ENCODE data around the gene PSKH1.

PSKH1 gene

DNA sequence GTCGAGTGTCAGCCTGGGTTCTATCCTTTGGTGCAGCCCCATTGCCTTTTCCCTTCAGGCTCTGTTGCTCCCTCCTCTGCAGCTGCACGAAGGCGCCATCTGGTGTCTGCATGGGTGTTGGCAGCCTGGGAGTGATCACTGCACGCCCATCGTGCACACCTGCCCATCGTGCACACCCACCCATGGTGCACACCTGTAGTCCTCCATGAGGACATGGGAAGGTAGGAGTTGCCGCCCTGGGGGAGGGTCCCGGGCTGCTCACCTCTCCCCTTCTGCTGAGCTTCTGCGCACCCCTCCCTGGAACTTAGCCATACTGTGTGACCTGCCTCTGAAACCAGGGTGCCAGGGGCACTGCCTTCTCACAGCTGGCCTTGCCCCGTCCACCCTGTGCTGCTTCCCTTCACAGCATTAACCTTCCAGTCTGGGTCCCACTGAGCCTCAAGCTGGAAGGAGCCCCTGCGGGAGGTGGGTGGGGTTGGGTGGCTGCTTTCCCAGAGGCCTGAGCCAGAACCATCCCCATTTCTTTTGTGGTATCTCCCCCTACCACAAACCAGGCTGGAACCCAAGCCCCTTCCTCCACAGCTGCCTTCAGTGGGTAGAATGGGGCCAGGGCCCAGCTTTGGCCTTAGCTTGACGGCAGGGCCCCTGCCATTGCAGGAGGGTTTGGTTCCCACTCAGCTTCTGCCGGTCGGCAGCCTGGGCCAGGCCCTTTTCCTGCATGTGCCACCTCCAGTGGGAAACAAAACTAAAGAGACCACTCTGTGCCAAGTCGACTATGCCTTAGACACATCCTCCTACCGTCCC, 35.7 kb downstream of the PSKH1 start:
- TF ChIP-seq, protein P1, sequence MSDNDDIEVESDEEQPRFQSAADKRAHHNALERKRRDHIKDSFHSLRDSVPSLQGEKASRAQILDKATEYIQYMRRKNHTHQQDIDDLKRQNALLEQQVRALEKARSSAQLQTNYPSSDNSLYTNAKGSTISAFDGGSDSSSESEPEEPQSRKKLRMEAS (IDR thresholded peaks at IDR 0.05), result peak; percentile 34; the same call in 1 of the 2 replicates
- peak; percentile 92 for TF ChIP-seq RAD21 (IDR thresholded peaks at IDR 0.05; ENCODE audit: low read depth)
- TF ChIP-seq TCF12 (IDR thresholded peaks at IDR 0.05; ENCODE audit: low read depth), result no peak

DNA sequence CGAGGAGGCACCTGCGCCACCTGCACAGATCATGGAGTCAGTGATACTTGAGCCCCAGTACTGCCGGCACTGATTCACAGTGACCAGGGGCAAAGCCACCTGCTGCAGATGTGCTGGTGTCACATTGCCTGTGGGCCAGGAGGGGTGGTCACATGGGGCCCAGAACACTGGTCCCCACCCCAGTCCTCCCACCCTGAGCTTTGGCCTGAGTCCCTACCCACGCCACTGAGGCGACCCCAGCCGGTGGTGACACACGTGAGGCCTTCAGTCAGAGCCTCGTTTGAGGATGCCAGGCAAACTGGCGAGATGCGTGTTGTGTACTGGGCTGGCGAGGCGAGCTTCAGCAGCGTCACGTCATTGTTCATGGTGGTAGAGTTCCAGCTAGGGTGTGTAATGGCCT, 37.1 kb downstream of the PSKH1 start:
- no peak for TF ChIP-seq TEAD4 (IDR thresholded peaks at IDR 0.05)
- no peak for TF ChIP-seq CREB1 (IDR thresholded peaks at IDR 0.05; ENCODE audit: low read depth)
- TF ChIP-seq RAD21 (IDR thresholded peaks at IDR 0.05; ENCODE audit: low read depth), result no peak
- no peak for TF ChIP-seq CEBPB (IDR thresholded peaks at IDR 0.05)
- TF ChIP-seq, protein P2, sequence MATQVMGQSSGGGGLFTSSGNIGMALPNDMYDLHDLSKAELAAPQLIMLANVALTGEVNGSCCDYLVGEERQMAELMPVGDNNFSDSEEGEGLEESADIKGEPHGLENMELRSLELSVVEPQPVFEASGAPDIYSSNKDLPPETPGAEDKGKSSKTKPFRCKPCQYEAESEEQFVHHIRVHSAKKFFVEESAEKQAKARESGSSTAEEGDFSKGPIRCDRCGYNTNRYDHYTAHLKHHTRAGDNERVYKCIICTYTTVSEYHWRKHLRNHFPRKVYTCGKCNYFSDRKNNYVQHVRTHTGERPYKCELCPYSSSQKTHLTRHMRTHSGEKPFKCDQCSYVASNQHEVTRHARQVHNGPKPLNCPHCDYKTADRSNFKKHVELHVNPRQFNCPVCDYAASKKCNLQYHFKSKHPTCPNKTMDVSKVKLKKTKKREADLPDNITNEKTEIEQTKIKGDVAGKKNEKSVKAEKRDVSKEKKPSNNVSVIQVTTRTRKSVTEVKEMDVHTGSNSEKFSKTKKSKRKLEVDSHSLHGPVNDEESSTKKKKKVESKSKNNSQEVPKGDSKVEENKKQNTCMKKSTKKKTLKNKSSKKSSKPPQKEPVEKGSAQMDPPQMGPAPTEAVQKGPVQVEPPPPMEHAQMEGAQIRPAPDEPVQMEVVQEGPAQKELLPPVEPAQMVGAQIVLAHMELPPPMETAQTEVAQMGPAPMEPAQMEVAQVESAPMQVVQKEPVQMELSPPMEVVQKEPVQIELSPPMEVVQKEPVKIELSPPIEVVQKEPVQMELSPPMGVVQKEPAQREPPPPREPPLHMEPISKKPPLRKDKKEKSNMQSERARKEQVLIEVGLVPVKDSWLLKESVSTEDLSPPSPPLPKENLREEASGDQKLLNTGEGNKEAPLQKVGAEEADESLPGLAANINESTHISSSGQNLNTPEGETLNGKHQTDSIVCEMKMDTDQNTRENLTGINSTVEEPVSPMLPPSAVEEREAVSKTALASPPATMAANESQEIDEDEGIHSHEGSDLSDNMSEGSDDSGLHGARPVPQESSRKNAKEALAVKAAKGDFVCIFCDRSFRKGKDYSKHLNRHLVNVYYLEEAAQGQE (IDR thresholded peaks at IDR 0.05; ENCODE audit: low read depth), result no peak
- TF ChIP-seq EGR1 (IDR thresholded peaks at IDR 0.05), result no peak
- TF ChIP-seq, protein P1 (IDR thresholded peaks at IDR 0.05), result no peak
- no peak for TF ChIP-seq EP300 (IDR thresholded peaks at IDR 0.05; ENCODE audit: borderline replicate concordance)
- no peak for TF ChIP-seq YY1 (IDR thresholded peaks at IDR 0.05; ENCODE audit: low read depth)
- no peak for TF ChIP-seq NFIC (IDR thresholded peaks at IDR 0.05)
- TF ChIP-seq TCF12 (IDR thresholded peaks at IDR 0.05; ENCODE audit: low read depth), result no peak
- no peak for TF ChIP-seq ZBTB7A (IDR thresholded peaks at IDR 0.05; ENCODE audit: low read depth)
- no peak for TF ChIP-seq TAF1 (IDR thresholded peaks at IDR 0.05; ENCODE audit: low read depth)
- TF ChIP-seq FOXM1 (IDR thresholded peaks at IDR 0.05; ENCODE audit: borderline replicate concordance, low read depth), result no peak
- TF ChIP-seq, protein P3, sequence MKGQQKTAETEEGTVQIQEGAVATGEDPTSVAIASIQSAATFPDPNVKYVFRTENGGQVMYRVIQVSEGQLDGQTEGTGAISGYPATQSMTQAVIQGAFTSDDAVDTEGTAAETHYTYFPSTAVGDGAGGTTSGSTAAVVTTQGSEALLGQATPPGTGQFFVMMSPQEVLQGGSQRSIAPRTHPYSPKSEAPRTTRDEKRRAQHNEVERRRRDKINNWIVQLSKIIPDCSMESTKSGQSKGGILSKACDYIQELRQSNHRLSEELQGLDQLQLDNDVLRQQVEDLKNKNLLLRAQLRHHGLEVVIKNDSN (IDR thresholded peaks at IDR 0.05), result no peak

- TF ChIP-seq FOXM1 (IDR thresholded peaks at IDR 0.05; ENCODE audit: borderline replicate concordance, low read depth) (no peak), TEAD4 (IDR thresholded peaks at IDR 0.05) (no peak), EGR1 (IDR thresholded peaks at IDR 0.05) (no peak), YY1 (IDR thresholded peaks at IDR 0.05; ENCODE audit: low read depth) (no peak), CEBPB (IDR thresholded peaks at IDR 0.05) (no peak), TAF1 (IDR thresholded peaks at IDR 0.05; ENCODE audit: low read depth) (no peak), TCF12 (IDR thresholded peaks at IDR 0.05; ENCODE audit: low read depth) (no peak), NFIC (IDR thresholded peaks at IDR 0.05) (no peak), EP300 (IDR thresholded peaks at IDR 0.05; ENCODE audit: borderline replicate concordance) (no peak), CREB1 (IDR thresholded peaks at IDR 0.05; ENCODE audit: low read depth) (no peak), ZBTB7A (IDR thresholded peaks at IDR 0.05; ENCODE audit: low read depth) (no peak)
- TF ChIP-seq, protein P1 (IDR thresholded peaks at IDR 0.05), result no peak
- TF ChIP-seq, protein P3 (IDR thresholded peaks at IDR 0.05), result no peak
- TF ChIP-seq, protein P2 (IDR thresholded peaks at IDR 0.05; ENCODE audit: low read depth), result no peak
Measured at GRCh38 chr16:67930678-67931211, 37.7 kb downstream of the PSKH1 start.

DNA sequence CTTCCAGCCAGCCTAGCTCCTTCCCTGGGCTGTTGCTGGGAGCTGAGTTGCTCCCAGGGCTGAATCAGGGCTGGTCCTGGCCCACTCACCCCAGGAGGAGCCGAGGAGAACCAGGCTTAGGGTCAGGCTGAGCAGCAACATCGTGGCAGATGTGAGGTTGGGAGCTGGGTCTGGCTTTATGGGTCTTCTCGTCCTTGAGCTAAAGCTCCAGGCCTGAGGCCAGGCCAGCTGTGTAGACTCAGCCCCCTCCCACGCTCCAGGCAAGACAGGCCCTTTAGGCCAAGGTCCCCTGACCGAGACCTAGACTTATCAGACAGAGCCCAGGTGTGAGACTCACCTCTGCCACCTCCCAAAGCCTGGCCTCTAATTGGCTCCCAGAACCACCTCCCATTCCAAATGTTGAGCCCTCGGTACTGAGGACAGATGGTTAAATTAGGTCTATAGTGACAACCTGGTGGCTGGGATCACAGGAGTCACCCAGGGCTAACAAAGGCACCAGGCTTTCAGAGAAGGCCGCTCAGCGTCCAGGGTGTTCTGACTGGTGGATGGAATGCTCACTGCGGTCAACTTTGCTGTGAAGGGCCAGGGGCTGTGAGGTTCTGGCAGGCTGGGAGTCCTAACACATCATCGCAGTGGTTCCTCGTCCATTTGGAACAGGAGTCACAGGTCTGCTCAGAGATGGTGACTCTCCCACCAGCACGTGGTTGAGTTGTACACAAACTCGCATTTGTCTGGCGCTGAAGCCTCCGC, 38.8 kb downstream of the PSKH1 start, which contains the start of gene CTRL:
CTRL (minus strand) TSS at position 151 of the 750 bp plus-strand sequence; CDS start at position 141, 10 bp downstream.
- TF ChIP-seq TCF12 (IDR thresholded peaks at IDR 0.05; ENCODE audit: low read depth) (no peak), EGR1 (IDR thresholded peaks at IDR 0.05) (no peak), TEAD4 (IDR thresholded peaks at IDR 0.05) (no peak), RAD21 (IDR thresholded peaks at IDR 0.05; ENCODE audit: low read depth) (no peak), NFIC (IDR thresholded peaks at IDR 0.05) (no peak), FOXM1 (IDR thresholded peaks at IDR 0.05; ENCODE audit: borderline replicate concordance, low read depth) (no peak), ZBTB7A (IDR thresholded peaks at IDR 0.05; ENCODE audit: low read depth) (no peak), CEBPB (IDR thresholded peaks at IDR 0.05) (no peak), YY1 (IDR thresholded peaks at IDR 0.05; ENCODE audit: low read depth) (no peak)
- TF ChIP-seq, protein P1 (IDR thresholded peaks at IDR 0.05), result no peak
- TF ChIP-seq, protein P3 (IDR thresholded peaks at IDR 0.05), result no peak

All from Ishikawa (cell line).